ENCODE results near the gene C2orf42.
"Not testable (repeated sequence)": the region's sequence is repeated elsewhere in the genome, so short reads cannot be mapped to it uniquely, and the experiment has no call there.

C2orf42 gene

GRCh38 chr2:70190418-70191243, at the start of gene C2orf42:
Gene C2orf42, minus strand, starts transcription at chr2:70191019. Its CDS starts 9,034 bp downstream, at chr2:70181985.
- peak; percentile 91 for DNase-seq

GRCh38 chr2:70240599-70240998, 49.8 kb upstream of the C2orf42 start:
- DNase-seq = no peak

GRCh38 chr2:70233926-70234325, 43.1 kb upstream of the C2orf42 start:
- DNase-seq = no peak

- DNase-seq = no peak
These were observed 36.0 kb upstream of the C2orf42 start for GRCh38 chr2:70226781-70227180.

- not testable (repeated sequence) for DNase-seq
These were observed 32.5 kb upstream of the C2orf42 start for GRCh38 chr2:70223305-70223704.

- no peak for DNase-seq
These were observed 24.2 kb upstream of the C2orf42 start for GRCh38 chr2:70214953-70215549.

- DNase-seq = no peak
These were observed 23.5 kb upstream of the C2orf42 start for GRCh38 chr2:70214365-70214764.

GRCh38 chr2:70212298-70212932, 21.6 kb upstream of the C2orf42 start:
- DNase-seq = no peak

GRCh38 chr2:70211595-70211994, 20.8 kb upstream of the C2orf42 start:
- no peak for DNase-seq

GRCh38 chr2:70204452-70204851, 13.6 kb upstream of the C2orf42 start:
- no peak for DNase-seq

- DNase-seq = no peak
These were observed 12.3 kb upstream of the C2orf42 start for GRCh38 chr2:70203086-70203485.

GRCh38 chr2:70202236-70202806, 11.5 kb upstream of the C2orf42 start:
- no peak for DNase-seq

GRCh38 chr2:70201831-70202230, 11.0 kb upstream of the C2orf42 start:
- no peak for DNase-seq

- no peak for DNase-seq
These were observed 10.5 kb upstream of the C2orf42 start for GRCh38 chr2:70201225-70201768.

- no peak for DNase-seq
These were observed 8.6 kb upstream of the C2orf42 start for GRCh38 chr2:70199320-70199864.

GRCh38 chr2:70192516-70192915, 1.7 kb upstream of the C2orf42 start:
- DNase-seq = no peak

- no peak for DNase-seq
These were observed 471 bp upstream of the C2orf42 start for GRCh38 chr2:70191244-70191735.

GRCh38 chr2:70188460-70188859, 2.4 kb downstream of the C2orf42 start:
- no peak for DNase-seq

- DNase-seq = not testable (repeated sequence)
These were observed 3.6 kb downstream of the C2orf42 start for GRCh38 chr2:70187170-70187569.

GRCh38 chr2:70182689-70183088, 8.1 kb downstream of the C2orf42 start:
- DNase-seq = no peak

GRCh38 chr2:70181363-70181956, 9.4 kb downstream of the C2orf42 start:
- no peak for DNase-seq

- no peak for DNase-seq
These were observed 17.3 kb downstream of the C2orf42 start for GRCh38 chr2:70173520-70173919.

Data from NCI-H1048 (cell line).